Eye (tissue), 1 donor: ENCODE data around the gene DOCK3.

Source experiments
- DNase-seq: peaks from one replicate; pipeline ENCODE4 v3.0.0-alpha.2; 2015

The DOCK3 gene

DNA sequence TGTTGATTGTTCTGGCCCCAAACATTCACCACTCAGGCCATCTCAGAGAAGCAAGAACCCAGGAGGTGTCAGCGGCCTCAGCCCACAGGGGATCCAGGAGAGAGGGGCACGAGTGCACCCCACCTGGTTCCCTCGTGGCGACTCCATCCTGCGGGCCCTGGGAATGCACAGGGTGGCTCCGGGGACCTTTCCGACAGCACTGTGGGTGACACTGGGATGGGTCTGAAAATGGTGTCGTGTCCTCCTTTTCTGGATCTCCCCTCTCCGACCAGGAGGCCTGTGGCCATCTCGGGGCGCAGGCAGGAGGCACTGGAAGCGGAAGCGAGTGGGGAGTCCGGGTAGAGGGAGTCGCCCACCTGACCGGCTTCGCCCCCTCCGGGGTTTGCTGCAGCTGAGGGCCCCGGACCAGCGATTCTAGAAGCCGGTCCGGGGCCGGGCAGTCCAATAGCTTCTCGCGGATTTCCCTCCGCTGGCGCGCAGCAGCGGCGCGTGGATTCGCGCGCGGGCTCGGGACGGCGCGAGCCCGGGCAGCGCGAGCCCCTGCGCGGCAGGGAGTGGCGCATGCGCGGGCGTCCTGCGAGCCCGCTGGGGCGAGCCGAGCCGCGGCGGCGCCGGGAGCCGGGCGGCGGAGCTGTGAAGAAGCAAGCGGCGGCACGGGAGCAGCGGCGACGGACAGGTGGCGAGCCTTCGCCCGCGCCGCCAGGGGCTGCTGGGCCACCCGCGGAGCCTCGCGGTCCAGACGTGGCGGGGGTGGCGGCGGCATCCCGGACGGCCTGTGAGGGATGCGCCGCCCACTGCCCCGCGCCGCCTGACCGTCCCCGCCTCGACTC, at the start of gene DOCK3:
TSS of gene DOCK3 (plus strand) at position 579 of the 830 bp plus-strand sequence. CDS start 337 bp downstream, outside the sequence.
- peak; percentile 85 for DNase-seq

- DNase-seq: peak; percentile 48
These were observed 49.2 kb upstream of the DOCK3 start for GRCh38 chr3:50625231-50626182.

DNA sequence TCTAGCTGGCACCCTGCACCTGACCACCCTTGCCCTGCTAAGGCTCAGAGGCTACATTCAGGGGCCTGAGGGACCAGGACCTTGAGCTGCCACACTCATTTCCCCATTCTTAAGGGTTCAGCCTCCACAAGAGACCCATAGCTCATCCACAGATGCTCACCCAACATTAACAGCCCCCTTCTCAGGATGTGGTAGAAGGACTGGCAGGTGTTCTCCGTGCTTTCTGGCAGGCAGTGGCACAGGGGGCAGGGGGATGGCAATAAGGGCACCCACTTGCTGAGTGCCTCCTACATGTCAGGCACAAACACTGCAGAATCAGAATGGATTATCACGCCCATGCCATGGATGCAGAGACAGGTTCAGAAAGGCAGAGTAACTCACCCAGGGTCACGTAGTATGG, 48.3 kb upstream of the DOCK3 start:
- no peak for DNase-seq

DNA sequence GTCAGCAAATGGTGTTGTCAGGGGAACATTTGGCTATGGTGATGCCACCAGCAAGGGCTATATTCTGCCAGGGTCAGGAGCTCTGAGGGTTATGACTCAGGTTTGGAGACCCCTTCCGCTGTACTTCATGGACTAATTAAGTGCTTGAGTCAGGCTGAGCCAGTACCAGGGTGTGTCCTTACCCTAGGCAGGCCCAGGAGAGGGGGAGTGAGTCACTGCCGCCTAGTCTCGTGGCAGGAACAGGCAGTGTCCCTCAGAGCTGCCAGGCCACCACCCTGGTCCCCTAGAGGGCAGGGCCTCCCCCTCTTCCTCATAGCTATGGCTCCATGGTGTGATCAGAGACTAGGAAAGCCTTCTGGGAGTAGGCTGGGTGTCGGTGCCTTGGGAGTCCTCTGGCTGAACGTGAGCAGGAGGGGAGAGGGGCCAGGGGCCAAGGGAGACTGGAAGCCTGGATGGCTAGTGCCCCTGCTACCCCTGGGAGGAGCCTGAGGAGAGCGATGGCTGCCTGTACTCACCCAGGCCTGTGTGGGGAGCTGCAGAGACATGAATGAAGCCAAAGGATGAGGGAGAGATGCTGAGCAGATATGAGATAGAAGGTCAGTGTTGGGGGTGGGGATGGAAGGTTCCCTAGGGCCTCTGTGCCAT, 47.2 kb upstream of the DOCK3 start:
- DNase-seq: peak; percentile 56

GRCh38 chr3:50628601-50629000, 46.1 kb upstream of the DOCK3 start:
- DNase-seq: no peak

GRCh38 chr3:50630394-50630793, 44.3 kb upstream of the DOCK3 start:
- no peak for DNase-seq

GRCh38 chr3:50630877-50631276, 43.9 kb upstream of the DOCK3 start:
- DNase-seq: peak; percentile 87

GRCh38 chr3:50632450-50632849, 42.3 kb upstream of the DOCK3 start:
- DNase-seq: no peak

GRCh38 chr3:50633230-50633790, 41.4 kb upstream of the DOCK3 start:
- no peak for DNase-seq

DNA sequence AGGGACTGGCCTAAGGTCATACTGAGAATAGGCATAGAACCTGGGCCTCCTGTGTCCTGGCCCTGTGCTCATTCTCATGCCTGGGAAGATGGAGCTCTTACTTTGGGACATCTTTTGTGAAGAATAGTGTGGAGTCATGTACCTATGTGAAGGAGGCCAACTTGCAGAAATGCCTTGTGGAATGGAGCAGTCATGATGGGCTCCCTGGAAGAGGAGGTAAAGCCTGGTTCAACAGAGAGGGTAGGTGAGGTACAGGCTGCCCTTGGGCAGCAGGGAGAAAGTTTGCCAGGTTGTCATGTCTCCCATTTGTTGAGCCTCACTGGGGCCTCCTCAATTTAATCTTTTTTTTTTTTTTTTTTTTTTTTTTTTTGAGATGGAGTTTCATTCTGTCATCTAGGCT, 39.7 kb upstream of the DOCK3 start:
- DNase-seq: no peak

GRCh38 chr3:50637011-50637410, 37.7 kb upstream of the DOCK3 start:
- DNase-seq: peak; percentile 35

- no peak for DNase-seq
These were observed 36.8 kb upstream of the DOCK3 start for GRCh38 chr3:50637945-50638344.

GRCh38 chr3:50639055-50639494, 35.7 kb upstream of the DOCK3 start:
- no peak for DNase-seq

DNA sequence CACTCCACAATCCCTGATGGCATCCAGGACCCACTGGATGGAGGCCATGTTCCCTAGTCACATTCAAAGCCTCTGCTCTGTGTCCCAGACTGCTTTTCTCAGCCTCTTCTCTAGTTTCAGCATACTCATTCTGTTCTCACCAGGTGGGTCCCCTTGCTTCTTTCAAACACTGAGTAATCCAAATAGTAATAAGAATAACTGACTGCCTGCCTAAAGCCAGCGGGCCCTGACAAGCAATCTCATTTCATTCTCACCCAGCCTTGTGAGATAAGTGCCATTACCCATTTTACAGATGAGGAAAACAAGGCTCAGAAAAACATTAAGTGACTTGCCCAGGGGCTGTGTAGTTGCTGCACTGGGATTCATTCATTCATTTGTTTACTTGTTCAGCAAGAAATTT, 32.3 kb upstream of the DOCK3 start:
- no peak for DNase-seq

DNA sequence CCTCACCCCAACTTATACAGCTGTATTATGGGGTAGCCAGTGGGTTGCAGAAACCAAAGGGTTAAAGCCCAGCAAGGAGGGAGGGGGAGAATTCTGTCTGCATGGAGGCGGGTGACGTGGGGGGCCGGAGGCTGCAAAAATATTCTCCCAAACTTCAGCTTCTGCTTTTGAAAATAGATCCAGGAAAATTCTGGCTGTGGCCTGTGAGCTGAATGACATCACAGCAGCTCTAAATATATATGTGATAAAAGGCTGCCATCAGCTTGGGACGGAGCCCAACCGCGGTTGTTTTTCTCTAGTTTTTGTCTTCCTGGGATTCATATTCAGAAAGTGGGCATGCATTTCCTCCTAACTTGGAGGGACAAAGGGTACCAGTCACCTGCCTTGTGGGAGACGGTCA, 30.2 kb upstream of the DOCK3 start:
- no peak for DNase-seq

DNA sequence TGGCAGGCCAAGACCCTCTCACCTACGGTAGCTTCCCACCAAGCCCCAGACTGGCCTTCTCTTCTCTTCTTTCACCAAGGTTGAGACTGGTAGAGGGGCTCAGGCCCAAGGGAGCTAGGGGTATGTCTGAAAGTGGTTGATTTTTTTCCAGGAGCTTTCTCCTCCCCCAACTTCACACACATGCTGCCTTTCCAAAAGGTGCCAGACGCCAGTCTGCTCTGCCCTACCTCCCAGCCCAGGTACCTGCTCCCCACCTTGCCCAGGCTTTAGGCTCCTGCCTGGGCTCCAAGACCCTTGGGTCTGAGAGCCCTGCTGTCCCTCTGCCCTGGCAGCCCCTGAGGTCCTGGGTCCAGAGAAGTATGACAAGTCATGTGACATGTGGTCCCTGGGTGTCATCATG, 29.3 kb upstream of the DOCK3 start:
- DNase-seq: no peak

DNA sequence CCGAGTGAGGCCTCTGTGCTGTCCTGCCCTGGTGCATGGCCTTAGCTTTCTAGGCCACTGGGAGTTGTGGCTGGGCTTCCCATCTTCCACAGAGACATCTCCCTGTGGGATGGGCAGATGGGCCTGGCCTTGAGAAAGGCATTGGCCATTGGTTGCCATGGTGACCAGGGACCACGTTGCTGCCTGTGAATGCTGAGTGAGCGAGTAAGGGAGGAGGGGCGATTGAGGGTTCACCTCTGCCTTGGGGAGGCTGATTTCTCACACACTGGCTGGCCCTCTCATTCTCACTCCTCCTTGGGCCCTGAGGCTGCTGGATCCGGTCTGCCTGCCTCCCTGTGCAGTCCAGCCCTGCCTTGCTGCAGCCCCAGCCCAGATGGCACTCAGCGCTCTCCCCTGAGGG, 26.4 kb upstream of the DOCK3 start:
- DNase-seq: peak; percentile 84

DNA sequence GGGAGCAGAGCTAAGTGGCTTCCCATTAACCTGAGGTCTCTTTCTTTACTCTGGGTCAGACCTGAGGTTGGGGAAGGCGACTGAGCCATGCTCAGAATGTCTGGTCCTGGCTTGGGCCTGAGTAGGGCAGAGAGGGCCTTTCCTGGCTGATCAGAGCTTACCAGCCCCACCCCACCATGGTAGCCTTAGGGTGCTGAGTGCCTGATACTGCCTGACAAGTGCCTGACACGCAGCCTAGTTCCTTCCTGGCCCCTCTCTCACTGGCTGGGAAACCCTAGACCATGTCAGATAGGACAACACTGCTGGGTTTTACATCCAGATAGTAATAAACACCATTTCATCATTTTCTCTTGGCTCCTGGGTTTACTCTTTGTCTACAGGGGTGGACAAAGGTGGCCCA, 25.8 kb upstream of the DOCK3 start:
- no peak for DNase-seq

DNA sequence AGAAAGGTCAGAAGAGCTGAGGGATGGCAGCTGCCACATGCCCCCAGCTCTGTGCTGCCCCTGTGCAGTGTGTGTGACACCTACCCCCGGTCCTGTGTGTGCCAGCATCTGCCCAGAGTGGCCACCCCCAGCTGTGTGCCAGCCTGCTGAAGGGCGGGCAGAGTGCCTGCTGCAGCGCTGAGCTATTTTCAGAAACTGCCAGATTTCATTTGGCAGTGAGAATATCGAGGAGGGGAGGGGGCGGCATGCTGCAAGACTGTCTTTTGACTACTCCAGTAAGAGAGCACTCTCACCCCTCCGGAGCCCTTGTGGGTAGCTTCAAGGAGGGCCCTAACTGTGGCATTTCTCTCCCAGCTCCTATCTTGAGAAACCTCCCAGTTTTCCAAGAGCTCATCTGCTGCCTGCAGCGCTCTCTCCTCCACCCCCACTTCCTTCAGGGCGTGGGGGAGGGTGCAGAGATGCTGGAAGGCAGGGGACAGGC, 25.2 kb upstream of the DOCK3 start:
- no peak for DNase-seq

GRCh38 chr3:50650018-50650417, 24.7 kb upstream of the DOCK3 start:
- DNase-seq: no peak

- DNase-seq: no peak
These were observed 23.3 kb upstream of the DOCK3 start for GRCh38 chr3:50651445-50651844.

DNA sequence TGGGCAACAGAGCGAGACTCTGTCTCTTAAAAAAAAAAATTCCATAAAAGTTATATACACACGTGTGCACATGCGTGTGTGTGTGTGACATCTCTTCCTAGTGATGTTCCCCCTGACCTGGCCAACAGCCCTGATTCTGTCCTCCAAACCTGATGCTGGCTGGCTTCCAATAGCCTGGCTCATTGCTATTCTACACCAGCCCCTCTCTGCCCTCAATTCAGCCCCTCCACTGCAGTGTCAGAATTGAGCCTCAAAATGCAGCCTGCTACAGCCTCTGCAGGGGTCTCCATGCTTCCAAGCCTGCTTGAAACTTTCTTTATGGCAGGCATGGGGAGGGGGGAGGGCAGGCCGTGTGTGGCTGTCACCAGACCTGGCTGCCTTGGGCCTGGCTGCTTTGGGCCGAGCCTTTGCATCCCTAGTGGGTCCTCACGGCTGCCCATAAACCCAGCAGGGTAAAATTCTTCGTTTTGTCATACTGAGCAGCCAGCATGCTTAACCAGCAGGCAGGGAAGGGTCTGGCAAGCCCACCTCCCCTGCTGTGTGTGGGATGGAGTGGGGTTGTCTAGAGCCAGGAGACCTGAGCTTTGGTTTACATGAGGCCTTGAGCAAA, 22.7 kb upstream of the DOCK3 start:
- peak; percentile 38 for DNase-seq
